DMS 273 (cell line): ENCODE data around the gene AK8.

ENCODE experiments used
- DNase-seq: peaks from one replicate; lab custom pipeline; 2025; ENCODE audit not compliant: unreplicated experiment; lab: John Stamatoyannopoulos, UW

Gene AK8

GRCh38 chr9:132826621-132827365, 51.3 kb downstream of the AK8 start:
- DNase-seq: no peak

- DNase-seq: no peak
Measured at GRCh38 chr9:132826131-132826530, 52.0 kb downstream of the AK8 start.

GRCh38 chr9:132825430-132825829, 52.7 kb downstream of the AK8 start:
- DNase-seq: no peak

GRCh38 chr9:132824951-132825350, 53.1 kb downstream of the AK8 start:
- DNase-seq: no peak

GRCh38 chr9:132824151-132824550, 53.9 kb downstream of the AK8 start:
- no peak for DNase-seq

- no peak for DNase-seq
Measured at GRCh38 chr9:132823370-132824145, 54.5 kb downstream of the AK8 start.

GRCh38 chr9:132820169-132820944, 57.7 kb downstream of the AK8 start:
- DNase-seq: no peak

- no peak for DNase-seq
Measured at GRCh38 chr9:132818588-132818987, 59.5 kb downstream of the AK8 start.

GRCh38 chr9:132814937-132815336, 63.1 kb downstream of the AK8 start:
- DNase-seq: no peak

- DNase-seq: no peak
Measured at GRCh38 chr9:132813115-132813771, 64.8 kb downstream of the AK8 start.

GRCh38 chr9:132811985-132812384, 66.1 kb downstream of the AK8 start:
- no peak for DNase-seq

GRCh38 chr9:132810314-132810713, 67.8 kb downstream of the AK8 start:
- DNase-seq: no peak

GRCh38 chr9:132809677-132810271, 68.3 kb downstream of the AK8 start:
- DNase-seq: no peak

GRCh38 chr9:132808645-132809044, 69.4 kb downstream of the AK8 start:
- no peak for DNase-seq

GRCh38 chr9:132806723-132807421, 71.2 kb downstream of the AK8 start:
- DNase-seq: no peak

GRCh38 chr9:132806306-132806705, 71.8 kb downstream of the AK8 start:
- no peak for DNase-seq

GRCh38 chr9:132804576-132805295, 73.3 kb downstream of the AK8 start:
- no peak for DNase-seq

GRCh38 chr9:132802121-132802795, 75.8 kb downstream of the AK8 start:
- no peak for DNase-seq

GRCh38 chr9:132801659-132802058, 76.4 kb downstream of the AK8 start:
- DNase-seq: no peak
